GM23338 (cell line): ENCODE measurements around the gene FBN3. TPM values are rescaled to one million over a fixed set of nuclear protein-coding genes. Genes with fewer than 3 reads are reported as not detected.

ENCODE experiments used
- ATAC-seq: fragments of 200-7000 bp; cut with Tn5 transposase; 3 replicates; pipeline ENCODE4 v1.9.1; 2020
- DNase-seq: peaks from one replicate; pipeline ENCODE4 v3.0.0-alpha.2; 2015; ENCODE audit warnings: low spot score
- H2AFZ ChIP-seq: fragments of 200-600 bp; sonication (generic); 2 replicates; pipeline ENCODE4 v1.8.0; 2016; ENCODE audit warnings: antibody characterized with exemption, mild to moderate bottlenecking, moderate library complexity
- H3F3A ChIP-seq: fragments of 200-600 bp; sonication (generic); replicated peaks from 2 replicates; pipeline ENCODE4 v1.8.0; 2017; ENCODE audit warnings: antibody characterized with exemption, mixed run types, low read depth
- H3K27ac ChIP-seq: fragments of 200-600 bp; sonication (generic); 2 replicates; pipeline ENCODE4 v1.6.1; 2016; ENCODE audit warnings: low read depth
- H3K27me3 ChIP-seq: fragments of 200-600 bp; sonication (generic); 2 replicates; pipeline ENCODE4 v1.8.0; 2016; ENCODE audit warnings: mild to moderate bottlenecking, mixed run types, moderate library complexity; ENCODE audit not compliant: insufficient read depth
- H3K36me3 ChIP-seq: fragments of 200-600 bp; sonication (generic); 2 replicates; pipeline ENCODE4 v1.8.0; 2016; ENCODE audit warnings: mild to moderate bottlenecking; ENCODE audit not compliant: insufficient read depth
- H3K4me1 ChIP-seq: fragments of 200-600 bp; sonication (generic); 2 replicates; pipeline ENCODE4 v1.8.0; 2016; ENCODE audit warnings: mild to moderate bottlenecking, moderate library complexity; ENCODE audit not compliant: insufficient read depth
- H3K4me2 ChIP-seq: fragments of 200-600 bp; sonication (generic); 2 replicates; pipeline ENCODE4 v1.7.1; 2017; ENCODE audit warnings: mixed run types
- H3K4me3 ChIP-seq: fragments of 200-600 bp; sonication (generic); 2 replicates; pipeline ENCODE4 v1.6.1; 2016; ENCODE audit warnings: mixed run types
- H3K79me2 ChIP-seq: fragments of 200-600 bp; sonication (generic); replicated peaks from 2 replicates; pipeline ENCODE4 v1.8.0; 2017; ENCODE audit warnings: mild to moderate bottlenecking; ENCODE audit not compliant: insufficient read depth
- H3K9me2 ChIP-seq: fragments of 200-600 bp; sonication (generic); 2 replicates; pipeline ENCODE4 v1.8.0; 2017; ENCODE audit not compliant: insufficient read depth
- H4K20me1 ChIP-seq: fragments of 200-600 bp; sonication (generic); replicated peaks from 2 replicates; pipeline ENCODE4 v1.8.0; 2017; ENCODE audit warnings: mild to moderate bottlenecking; ENCODE audit not compliant: insufficient read depth
- H3K27ac Mint-ChIP-seq: 2 replicates; pipeline ENCODE4 v1.8.0; 2020; ENCODE audit warnings: inconsistent platforms, mild to moderate bottlenecking, moderate library complexity, mixed read lengths
- H3K27me3 Mint-ChIP-seq: 3 replicates; pipeline ENCODE4 v1.8.0; 2022; ENCODE audit warnings: low read depth, mild to moderate bottlenecking, moderate library complexity, mixed read lengths, inconsistent platforms; ENCODE audit not compliant: insufficient read depth, poor library complexity
- H3K36me3 Mint-ChIP-seq: 3 replicates; pipeline ENCODE4 v1.8.0; 2021; ENCODE audit warnings: low read depth, mild to moderate bottlenecking, inconsistent platforms, moderate library complexity, mixed read lengths
- H3K4me1 Mint-ChIP-seq: 3 replicates; pipeline ENCODE4 v1.8.0; 2020; ENCODE audit warnings: mild to moderate bottlenecking, inconsistent platforms, mixed read lengths
- H3K4me3 Mint-ChIP-seq: 3 replicates; pipeline ENCODE4 v1.8.0; 2021; ENCODE audit warnings: moderate library complexity, mild to moderate bottlenecking, inconsistent platforms, mixed read lengths
- H3K9me3 Mint-ChIP-seq: 3 replicates; pipeline ENCODE4 v1.8.0; 2020; ENCODE audit warnings: moderate library complexity, mild to moderate bottlenecking, inconsistent platforms, mixed read lengths
- CREB1 ChIP-seq: fragments of 250-450 bp; sonication (Bioruptor Pico); IDR thresholded peaks from 2 replicates; pipeline ENCODE4 v1.5.0; 2020; ENCODE audit warnings: low read depth, mild to moderate bottlenecking, moderate library complexity
- CTCF ChIP-seq, 2 experiments: fragments of 200-600 bp in 1 of 2; sonication (generic) in 1 of 2; conservative IDR thresholded peaks; 2 replicates each; pipeline versions ENCODE4 v1.5.1 to v1.6.1; 2016 to 2017; ENCODE audit warnings: antibody characterized with exemption in 2 of 2, low read depth in 2 of 2, mild to moderate bottlenecking in 2 of 2, moderate library complexity in 1 of 2
- EZH2 ChIP-seq: fragments of 200-600 bp; sonication (generic); IDR thresholded peaks from one replicate; pipeline ENCODE4 v1.8.0; 2017; ENCODE audit warnings: antibody characterized with exemption, mild to moderate bottlenecking, low read depth; ENCODE audit not compliant: unreplicated experiment
- EZH2phosphoT487 ChIP-seq: fragments of 200-600 bp; sonication (generic); IDR thresholded peaks from one replicate; pipeline ENCODE4 v1.8.1; 2018; ENCODE audit warnings: antibody characterized with exemption; ENCODE audit not compliant: unreplicated experiment
- JUNB ChIP-seq: IDR thresholded peaks from one replicate; pipeline ENCODE4 v1.6.1; 2016; ENCODE audit warnings: antibody characterized with exemption; ENCODE audit not compliant: unreplicated experiment
- NANOG ChIP-seq: IDR thresholded peaks from 2 replicates; pipeline ENCODE4 v1.6.1; 2016; ENCODE audit warnings: antibody characterized with exemption, borderline replicate concordance
- POLR2AphosphoS5 ChIP-seq: IDR thresholded peaks from 2 replicates; pipeline ENCODE4 v1.6.1; 2016; ENCODE audit warnings: antibody characterized with exemption, low read depth
- STAT1 ChIP-seq: IDR thresholded peaks from one replicate; pipeline ENCODE4 v1.6.1; 2016; ENCODE audit warnings: antibody characterized with exemption; ENCODE audit not compliant: unreplicated experiment
- ZNF114 ChIP-seq: fragments of 250-450 bp; sonication (Bioruptor Pico); IDR thresholded peaks from 2 replicates; pipeline ENCODE4 v1.5.0; 2020; ENCODE audit warnings: mild to moderate bottlenecking, moderate library complexity
- ZNF331 ChIP-seq: fragments of 250-450 bp; sonication (Bioruptor Pico); IDR thresholded peaks from 2 replicates; pipeline ENCODE4 v1.5.0; 2020; ENCODE audit warnings: low read depth, mild to moderate bottlenecking, moderate library complexity
- ZNF462 ChIP-seq: fragments of 250-450 bp; sonication (Bioruptor Pico); IDR thresholded peaks from 2 replicates; pipeline ENCODE4 v1.5.0; 2020; ENCODE audit warnings: mild to moderate bottlenecking, moderate library complexity
- polyA plus RNA-seq: library from polyadenylated mRNA; unstranded; fragments of >200 nt; fragmentation: Nextera tagmentation; extraction: Ambion mirVana; gene quantifications from 2 replicates; pipeline ENCODE4 v1.2.1, GENCODE V29; 2016
- total RNA-seq: library from RNA; depleted of rRNA; stranded (reverse); fragments of >200 nt; shearing (Covaris generic); gene quantifications from 2 replicates; pipeline ENCODE4 v1.2.3, GENCODE V29; 2014
- TF ChIP-seq, protein P1 (sequence below): IDR thresholded peaks from one replicate; pipeline ENCODE4 v1.6.1; 2018; ENCODE audit warnings: antibody characterized with exemption; ENCODE audit not compliant: unreplicated experiment
- TF ChIP-seq, protein P2 (sequence below): IDR thresholded peaks from 2 replicates; pipeline ENCODE4 v1.6.1; 2016; ENCODE audit warnings: antibody characterized with exemption

Gene FBN3
- total and polyA plus RNA-seq, 2 experiments from 2014 or later: 8.5 to 54.5 TPM

GRCh38 chr19:8126511-8126910 is 22.9 kb downstream of the FBN3 start:
- no peaks in the 10 kb centered on the region; the same call in 2 of the 3 replicates for H3K4me1 Mint-ChIP-seq
- Histone ChIP-seq H3K4me1 (no peaks in the 10 kb centered on the region), H3K4me3 (no peak overlapping the region), H3K27me3 (no peaks in the 10 kb centered on the region), H2AFZ (no peak overlapping the region), H3K79me2 (no peaks in the 10 kb centered on the region), H3F3A (0 out of 2 replicates have a peak, but pooled peaks cover 6% of the 10 kb centered on the region), H3K4me2 (no peak overlapping the region), H3K27ac (no peak overlapping the region), H3K36me3 (no peaks in the 10 kb centered on the region; the same call in 1 of the 2 replicates), H3K9me2 (no peaks in the 10 kb centered on the region), H4K20me1 (no peaks in the 10 kb centered on the region)
- no peak overlapping the region for H3K4me3 Mint-ChIP-seq
- H3K27ac Mint-ChIP-seq: no peak overlapping the region
- TF ChIP-seq CREB1 (CRISPR knock-in tag): no peak
- TF ChIP-seq, protein P1, sequence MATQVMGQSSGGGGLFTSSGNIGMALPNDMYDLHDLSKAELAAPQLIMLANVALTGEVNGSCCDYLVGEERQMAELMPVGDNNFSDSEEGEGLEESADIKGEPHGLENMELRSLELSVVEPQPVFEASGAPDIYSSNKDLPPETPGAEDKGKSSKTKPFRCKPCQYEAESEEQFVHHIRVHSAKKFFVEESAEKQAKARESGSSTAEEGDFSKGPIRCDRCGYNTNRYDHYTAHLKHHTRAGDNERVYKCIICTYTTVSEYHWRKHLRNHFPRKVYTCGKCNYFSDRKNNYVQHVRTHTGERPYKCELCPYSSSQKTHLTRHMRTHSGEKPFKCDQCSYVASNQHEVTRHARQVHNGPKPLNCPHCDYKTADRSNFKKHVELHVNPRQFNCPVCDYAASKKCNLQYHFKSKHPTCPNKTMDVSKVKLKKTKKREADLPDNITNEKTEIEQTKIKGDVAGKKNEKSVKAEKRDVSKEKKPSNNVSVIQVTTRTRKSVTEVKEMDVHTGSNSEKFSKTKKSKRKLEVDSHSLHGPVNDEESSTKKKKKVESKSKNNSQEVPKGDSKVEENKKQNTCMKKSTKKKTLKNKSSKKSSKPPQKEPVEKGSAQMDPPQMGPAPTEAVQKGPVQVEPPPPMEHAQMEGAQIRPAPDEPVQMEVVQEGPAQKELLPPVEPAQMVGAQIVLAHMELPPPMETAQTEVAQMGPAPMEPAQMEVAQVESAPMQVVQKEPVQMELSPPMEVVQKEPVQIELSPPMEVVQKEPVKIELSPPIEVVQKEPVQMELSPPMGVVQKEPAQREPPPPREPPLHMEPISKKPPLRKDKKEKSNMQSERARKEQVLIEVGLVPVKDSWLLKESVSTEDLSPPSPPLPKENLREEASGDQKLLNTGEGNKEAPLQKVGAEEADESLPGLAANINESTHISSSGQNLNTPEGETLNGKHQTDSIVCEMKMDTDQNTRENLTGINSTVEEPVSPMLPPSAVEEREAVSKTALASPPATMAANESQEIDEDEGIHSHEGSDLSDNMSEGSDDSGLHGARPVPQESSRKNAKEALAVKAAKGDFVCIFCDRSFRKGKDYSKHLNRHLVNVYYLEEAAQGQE: no peak
- no peak for TF ChIP-seq EZH2phosphoT487
- no peak for TF ChIP-seq ZNF462 (CRISPR knock-in tag)
- TF ChIP-seq JUNB: no peak
- no peak for TF ChIP-seq NANOG
- TF ChIP-seq, protein P2, sequence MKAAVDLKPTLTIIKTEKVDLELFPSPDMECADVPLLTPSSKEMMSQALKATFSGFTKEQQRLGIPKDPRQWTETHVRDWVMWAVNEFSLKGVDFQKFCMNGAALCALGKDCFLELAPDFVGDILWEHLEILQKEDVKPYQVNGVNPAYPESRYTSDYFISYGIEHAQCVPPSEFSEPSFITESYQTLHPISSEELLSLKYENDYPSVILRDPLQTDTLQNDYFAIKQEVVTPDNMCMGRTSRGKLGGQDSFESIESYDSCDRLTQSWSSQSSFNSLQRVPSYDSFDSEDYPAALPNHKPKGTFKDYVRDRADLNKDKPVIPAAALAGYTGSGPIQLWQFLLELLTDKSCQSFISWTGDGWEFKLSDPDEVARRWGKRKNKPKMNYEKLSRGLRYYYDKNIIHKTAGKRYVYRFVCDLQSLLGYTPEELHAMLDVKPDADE: no peak
- TF ChIP-seq CTCF (conservative IDR thresholded peaks at IDR 0.05; ENCODE audit: low read depth in 2 of 2): no peak
- TF ChIP-seq POLR2AphosphoS5: no peak
- TF ChIP-seq EZH2: no peak
- no peak for TF ChIP-seq ZNF331 (CRISPR knock-in tag)
- no peak for TF ChIP-seq STAT1
- TF ChIP-seq ZNF114 (CRISPR knock-in tag): no peak
- no peaks in the 10 kb centered on the region for H3K9me3 Mint-ChIP-seq
- DNase-seq (no peak), ATAC-seq (no peak)
- peaks cover 53% of the 10 kb centered on the region for H3K36me3 Mint-ChIP-seq
- peaks cover 6% of the 10 kb centered on the region for H3K27me3 Mint-ChIP-seq
